IPS-18c (cell line): ENCODE results near the gene CDHR2.
A peak's percentile ranks its signal among the peaks of the same experiment; 100 is the strongest.

Source experiments
- H3K4me3 ChIP-seq: 2 replicates; pipeline ENCODE4 v1.7.0; 2013; ENCODE audit warnings: low read depth, mild to moderate bottlenecking, low read length, moderate library complexity; ENCODE audit not compliant: insufficient read depth
- H3K9me3 ChIP-seq: one replicate; pipeline ENCODE4 v1.6.1; 2013; ENCODE audit warnings: mild to moderate bottlenecking, low read length, moderate library complexity; ENCODE audit not compliant: control insufficient read depth, insufficient read depth

The CDHR2 gene

GRCh38 chr5:176616511-176616910 lies 67.4 kb downstream of the CDHR2 start:
- no peak overlapping the region for H3K4me3 ChIP-seq
- peaks cover 4% of the 10 kb centered on the region for H3K9me3 ChIP-seq

GRCh38 chr5:176618783-176619182 lies 69.6 kb downstream of the CDHR2 start:
- H3K9me3 ChIP-seq, result peaks cover 4% of the 10 kb centered on the region
- H3K4me3 ChIP-seq, result no peak overlapping the region

- H3K9me3 ChIP-seq, result peaks cover 4% of the 10 kb centered on the region
- H3K4me3 ChIP-seq, result no peak overlapping the region; the same call in 1 of the 2 replicates
Observed at GRCh38 chr5:176619203-176619568, 70.0 kb downstream of the CDHR2 start.

GRCh38 chr5:176619569-176620332 lies 70.6 kb downstream of the CDHR2 start:
- no peak overlapping the region; the same call in 1 of the 2 replicates for H3K4me3 ChIP-seq
- peaks cover 4% of the 10 kb centered on the region for H3K9me3 ChIP-seq

GRCh38 chr5:176620333-176620981 lies 71.3 kb downstream of the CDHR2 start:
- Histone ChIP-seq H3K4me3 (no peak overlapping the region; the same call in 1 of the 2 replicates), H3K9me3 (peaks cover 4% of the 10 kb centered on the region)

GRCh38 chr5:176621661-176622079 lies 72.5 kb downstream of the CDHR2 start:
- H3K9me3 ChIP-seq, result peaks cover 4% of the 10 kb centered on the region
- no peak overlapping the region for H3K4me3 ChIP-seq

- no peak overlapping the region for H3K4me3 ChIP-seq
- peaks cover 1% of the 10 kb centered on the region for H3K9me3 ChIP-seq
Observed at GRCh38 chr5:176624142-176624541, 75.0 kb downstream of the CDHR2 start.

GRCh38 chr5:176624938-176625337 lies 75.8 kb downstream of the CDHR2 start:
- no peak overlapping the region for H3K4me3 ChIP-seq
- no peaks in the 10 kb centered on the region for H3K9me3 ChIP-seq

GRCh38 chr5:176625512-176625911 lies 76.4 kb downstream of the CDHR2 start:
- H3K4me3 ChIP-seq, result no peak overlapping the region
- H3K9me3 ChIP-seq, result no peaks in the 10 kb centered on the region

- Histone ChIP-seq H3K4me3 (no peak overlapping the region), H3K9me3 (no peaks in the 10 kb centered on the region)
Observed at GRCh38 chr5:176625966-176626875, 77.1 kb downstream of the CDHR2 start.

- no peaks in the 10 kb centered on the region for H3K9me3 ChIP-seq
- no peak overlapping the region for H3K4me3 ChIP-seq
Observed at GRCh38 chr5:176626876-176627236, 77.7 kb downstream of the CDHR2 start.

- H3K9me3 ChIP-seq, result no peaks in the 10 kb centered on the region
- no peak overlapping the region for H3K4me3 ChIP-seq
Observed at GRCh38 chr5:176627582-176627981, 78.4 kb downstream of the CDHR2 start.

GRCh38 chr5:176628406-176629228 lies 79.5 kb downstream of the CDHR2 start:
- no peak overlapping the region; the same call in 1 of the 2 replicates for H3K4me3 ChIP-seq
- no peaks in the 10 kb centered on the region for H3K9me3 ChIP-seq

GRCh38 chr5:176629317-176629852 lies 80.2 kb downstream of the CDHR2 start:
- Histone ChIP-seq H3K4me3 (peak overlapping the region; percentile 75), H3K9me3 (no peaks in the 10 kb centered on the region)

- Histone ChIP-seq H3K9me3 (no peaks in the 10 kb centered on the region), H3K4me3 (peak within 1 kb of the TSS; percentile 75)
Observed at GRCh38 chr5:176629853-176630680, 80.9 kb downstream of the CDHR2 start, which contains the start of the genes EIF4E1B and SNCB. TSS of gene EIF4E1B (plus strand) at chr5:176630675. CDS start at chr5:176642788, 12,113 bp downstream. TSS of gene SNCB (minus strand) at chr5:176630534. CDS start at chr5:176629654, 880 bp downstream.
